PC-9 (cell line): Measurements from ENCODE around the gene FAM120B. TPM values are rescaled to one million over a fixed set of nuclear protein-coding genes. Genes with fewer than 3 reads are reported as not detected.

Experiments
- BruUV-seq: library from RNA; stranded (reverse); fragments of 400-500 nt; replicated peaks from 2 replicates; lab custom pipeline; 2021; lab: Mats Ljungman, UMichigan
- CTCF ChIA-PET: fragments of 300-600 bp; sonication (Branson Sonifier 250); formaldehyde crosslinking; loops from one replicate; lab custom pipeline; 2022; ENCODE audit warnings: antibody characterized with exemption; lab: Charles Lee
- POLR2A ChIA-PET: fragments of 300-600 bp; sonication (Branson Sonifier 250); formaldehyde crosslinking; loops from one replicate; lab custom pipeline; 2022; ENCODE audit warnings: antibody characterized with exemption; ENCODE audit not compliant: unreplicated experiment; lab: Charles Lee
- DNase-seq, 2 experiments: peaks; one replicate each; pipeline versions ENCODE4 v3.0.0 to v3.0.0-alpha.2; 2015 to 2022; ENCODE audit warnings: mixed read lengths in 1 of 2
- H2AFZ ChIP-seq: fragments of 200-600 bp; sonication (generic); 2 replicates; pipeline ENCODE4 v1.8.1; 2017; ENCODE audit warnings: antibody characterized with exemption
- H3F3A ChIP-seq: fragments of 200-600 bp; sonication (generic); 2 replicates; pipeline ENCODE4 v1.8.1; 2017; ENCODE audit warnings: antibody characterized with exemption, mild to moderate bottlenecking, low read depth; ENCODE audit not compliant: insufficient read depth
- H3K27ac ChIP-seq: fragments of 200-600 bp; sonication (generic); 2 replicates; pipeline ENCODE4 v1.6.1; 2016; ENCODE audit warnings: mixed run types
- H3K27me3 ChIP-seq: fragments of 200-600 bp; sonication (generic); 2 replicates; pipeline ENCODE4 v1.6.1; 2016; ENCODE audit warnings: low read depth, mixed run types; ENCODE audit not compliant: insufficient read depth
- H3K36me3 ChIP-seq: fragments of 200-600 bp; sonication (generic); 2 replicates; pipeline ENCODE4 v1.6.1; 2016; ENCODE audit warnings: low read depth, mixed run types
- H3K4me1 ChIP-seq: fragments of 200-600 bp; sonication (generic); replicated peaks from 2 replicates; pipeline ENCODE4 v1.6.1; 2016; ENCODE audit warnings: mixed run types; ENCODE audit not compliant: insufficient read depth
- H3K4me2 ChIP-seq: fragments of 200-600 bp; sonication (generic); 2 replicates; pipeline ENCODE4 v1.6.1; 2017; ENCODE audit warnings: mixed run types
- H3K4me3 ChIP-seq: fragments of 200-600 bp; sonication (generic); 2 replicates; pipeline ENCODE4 v1.6.1; 2016; ENCODE audit warnings: mixed run types
- H3K79me2 ChIP-seq: fragments of 200-600 bp; sonication (generic); 2 replicates; pipeline ENCODE4 v1.6.1; 2017; ENCODE audit warnings: low read depth, mixed run types
- H3K9me2 ChIP-seq: fragments of 200-600 bp; sonication (generic); 2 replicates; pipeline ENCODE4 v1.8.1; 2017; ENCODE audit warnings: mild to moderate bottlenecking; ENCODE audit not compliant: insufficient read depth
- H3K9me3 ChIP-seq: fragments of 200-600 bp; sonication (generic); 2 replicates; pipeline ENCODE4 v1.8.1; 2016; ENCODE audit warnings: low read depth; ENCODE audit not compliant: insufficient read depth
- H4K20me1 ChIP-seq: fragments of 200-600 bp; sonication (generic); 2 replicates; pipeline ENCODE4 v1.8.1; 2017; ENCODE audit not compliant: insufficient read depth
- CTCF ChIP-seq: fragments of 200-600 bp; sonication (generic); conservative IDR thresholded peaks from 2 replicates; pipeline ENCODE4 v1.6.1; 2017; ENCODE audit warnings: mixed run types, antibody characterized with exemption, mild to moderate bottlenecking, moderate library complexity
- EZH2 ChIP-seq: fragments of 200-600 bp; sonication (generic); IDR thresholded peaks from 2 replicates; pipeline ENCODE4 v1.8.0; 2017; ENCODE audit warnings: antibody characterized with exemption, low read depth
- intact Hi-C: fragments of 100-400 bp; cut with micrococcal nuclease; formaldehyde crosslinking; loops from one replicate; pipeline ENCODE4 v1.10.0; 2022; ENCODE audit not compliant: unreplicated experiment
- total RNA-seq: library from RNA; stranded (reverse); gene quantifications from 2 replicates; pipeline ENCODE4 v1.2.3, GENCODE V29; 2021

FAM120B gene
- total RNA-seq, 1 experiment from 2014 or later: 14.3 TPM

GRCh38 chr6:170404697-170405096 is 98.1 kb downstream of the FAM120B start:
- no TSS peak for BruUV-seq
- DNase-seq: no peak
- H3K4me3 ChIP-seq: no peak overlapping the region
- H4K20me1 ChIP-seq: no peaks in the 10 kb centered on the region
- CTCF ChIA-PET: no interaction called here
- H3F3A ChIP-seq: no peaks in the 10 kb centered on the region
- intact Hi-C loops: no loop called here
- H3K27me3 ChIP-seq: no peaks in the 10 kb centered on the region
- TF ChIP-seq EZH2 (no peak), CTCF (no peak)
- no peak overlapping the region for H3K4me2 ChIP-seq
- peaks cover 4% of the 10 kb centered on the region; the same call in 1 of the 2 replicates for H3K36me3 ChIP-seq
- no peak overlapping the region for H2AFZ ChIP-seq
- H3K4me1 ChIP-seq: no peaks in the 10 kb centered on the region
- H3K27ac ChIP-seq: no peak overlapping the region
- no peaks in the 10 kb centered on the region for H3K79me2 ChIP-seq
- H3K9me2 ChIP-seq: no peaks in the 10 kb centered on the region
- POLR2A ChIA-PET: no interaction called here
- H3K9me3 ChIP-seq: no peaks in the 10 kb centered on the region

GRCh38 chr6:170405311-170405975 is 98.9 kb downstream of the FAM120B start:
- ChIA-PET POLR2A (no interaction called here), CTCF (no interaction called here)
- TF ChIP-seq CTCF (no peak), EZH2 (no peak)
- Histone ChIP-seq H3K9me3 (no peaks in the 10 kb centered on the region), H3K4me2 (no peak overlapping the region), H3K9me2 (no peaks in the 10 kb centered on the region), H2AFZ (no peak overlapping the region), H3K27me3 (no peaks in the 10 kb centered on the region), H3K4me3 (no peak overlapping the region), H3K27ac (no peak overlapping the region), H3F3A (no peaks in the 10 kb centered on the region), H3K4me1 (no peaks in the 10 kb centered on the region), H4K20me1 (no peaks in the 10 kb centered on the region), H3K79me2 (no peaks in the 10 kb centered on the region), H3K36me3 (peaks cover 4% of the 10 kb centered on the region; the same call in 1 of the 2 replicates)
- DNase-seq: no peak
- BruUV-seq: no TSS peak
- intact Hi-C loops: no loop called here

DNA sequence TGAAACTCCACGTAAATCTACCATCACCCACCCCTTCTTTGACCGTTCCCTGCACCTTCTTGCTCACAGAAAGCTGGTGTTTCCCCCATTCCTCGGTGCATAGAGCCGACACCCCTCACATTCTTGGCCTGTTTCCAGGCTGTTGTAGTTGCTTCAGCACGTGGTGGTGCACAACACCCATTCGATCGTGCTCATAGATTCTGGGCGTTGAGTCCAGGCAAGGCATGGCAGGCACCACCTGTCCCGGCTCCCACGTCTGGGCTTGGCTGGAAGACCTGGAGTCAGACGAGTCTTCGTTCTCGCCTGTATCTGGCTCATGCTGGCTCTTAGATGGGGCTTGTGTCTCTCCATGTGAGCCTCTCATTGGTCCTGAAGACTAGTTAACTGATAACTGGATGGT is 100.6 kb downstream of the FAM120B start:
- Histone ChIP-seq H3K4me1 (no peaks in the 10 kb centered on the region), H3K4me2 (no peak overlapping the region), H3K27me3 (no peaks in the 10 kb centered on the region), H3K27ac (no peak overlapping the region), H3K9me3 (no peaks in the 10 kb centered on the region; the same call in 1 of the 2 replicates), H4K20me1 (no peaks in the 10 kb centered on the region), H3K9me2 (no peaks in the 10 kb centered on the region), H3K79me2 (no peaks in the 10 kb centered on the region), H3F3A (no peaks in the 10 kb centered on the region), H3K36me3 (peaks cover 4% of the 10 kb centered on the region; the same call in 1 of the 2 replicates), H3K4me3 (no peak overlapping the region), H2AFZ (no peak overlapping the region)
- ChIA-PET CTCF (no interaction called here), POLR2A (no interaction called here)
- no peak for DNase-seq
- intact Hi-C loops: no loop called here
- TF ChIP-seq EZH2 (no peak), CTCF (no peak)
- BruUV-seq: no TSS peak
